Tibial artery (tissue), 4 donors: ENCODE data around the gene KRT79.

ENCODE experiments used
- DNase-seq, 2 donors: peaks; one replicate each; pipeline ENCODE4 v3.0.0-alpha.2; 2019
- H3K27ac ChIP-seq, 2 donors: fragments of 200-600 bp; sonication (generic) in 1 of 2; 1 replicate in 1 of 2; 2 replicates in 1 of 2; pipeline ENCODE4 v1.5.1; 2018 to 2019; ENCODE audit warnings: mild to moderate bottlenecking in 1 of 2
- H3K27me3 ChIP-seq, 2 donors: fragments of 200-600 bp; sonication (generic) in 1 of 2; one replicate each; pipeline versions ENCODE4 v1.5.1 to v1.6.0; 2016 to 2019
- H3K36me3 ChIP-seq, 3 donors: fragments of 200-600 bp; sonication (generic) in 2 of 3; one replicate each; pipeline ENCODE4 v1.5.1; 2016 to 2019; ENCODE audit warnings: mild to moderate bottlenecking in 2 of 3
- H3K4me1 ChIP-seq, 4 donors: fragments of 200-600 bp; sonication (generic) in 2 of 4; 1 replicate in 3 of 4; 2 replicates in 1 of 4; pipeline ENCODE4 v1.5.1; 2016 to 2019
- H3K4me3 ChIP-seq, 2 donors: fragments of 200-600 bp; sonication (generic) in 1 of 2; 1 replicate in 1 of 2; 2 replicates in 1 of 2; pipeline ENCODE4 v1.5.1; 2018 to 2019; ENCODE audit warnings: mild to moderate bottlenecking in 2 of 2
- H3K9me3 ChIP-seq, 3 donors: fragments of 200-600 bp; sonication (generic) in 1 of 3; one replicate each; pipeline ENCODE4 v1.5.1; 2016 to 2019
- CTCF ChIP-seq, 2 experiments: fragments of 200-600 bp in 1 of 2; fragments of 450-650 bp in 1 of 2; IDR thresholded peaks; one replicate each; pipeline ENCODE4 v1.5.1; 2017 to 2019; ENCODE audit warnings: antibody characterized with exemption in 2 of 2, mild to moderate bottlenecking in 1 of 2, moderate library complexity in 1 of 2
- intact Hi-C: fragments of 100-400 bp; cut with DNase I; formaldehyde crosslinking; loops from one replicate; pipeline ENCODE4 v1.15.0; 2023; ENCODE audit warnings: low total_unique reads

KRT79 gene

GRCh38 chr12:52809166-52809565 is 24.9 kb downstream of the KRT79 start:
- no peaks in the 10 kb centered on the region for H3K36me3 ChIP-seq
- no peak overlapping the region for H3K27ac ChIP-seq
- TF ChIP-seq CTCF (IDR thresholded peaks at IDR 0.05), result no peak
- DNase-seq, result no peak
- intact Hi-C loops, result no loop called here
- peaks cover 0 to 6% of the 10 kb centered on the region in 2 donors for H3K27me3 ChIP-seq
- H3K4me3 ChIP-seq, result no peak overlapping the region
- no peaks in the 10 kb centered on the region for H3K9me3 ChIP-seq
- H3K4me1 ChIP-seq, result no peaks in the 10 kb centered on the region

- Histone ChIP-seq H3K27me3 (peaks cover 0 to 6% of the 10 kb centered on the region in 2 donors), H3K4me3 (no peak overlapping the region), H3K36me3 (no peaks in the 10 kb centered on the region), H3K27ac (no peak overlapping the region), H3K9me3 (no peaks in the 10 kb centered on the region), H3K4me1 (no peaks in the 10 kb centered on the region)
- DNase-seq, result no peak
- intact Hi-C loops, result no loop called here
- TF ChIP-seq CTCF (IDR thresholded peaks at IDR 0.05), result no peak
These were observed 25.4 kb downstream of the KRT79 start for GRCh38 chr12:52808573-52809160.

- no peak for TF ChIP-seq CTCF (IDR thresholded peaks at IDR 0.05)
- DNase-seq, result no peak
- intact Hi-C loops, result no loop called here
- Histone ChIP-seq H3K4me3 (no peak overlapping the region), H3K4me1 (no peaks in the 10 kb centered on the region), H3K9me3 (no peaks in the 10 kb centered on the region), H3K27me3 (peaks cover 0 to 6% of the 10 kb centered on the region in 2 donors), H3K36me3 (no peaks in the 10 kb centered on the region), H3K27ac (no peak overlapping the region)
These were observed 26.3 kb downstream of the KRT79 start for GRCh38 chr12:52807544-52808470.

- no peaks in the 10 kb centered on the region for H3K9me3 ChIP-seq
- H3K27ac ChIP-seq, result no peak overlapping the region
- no peak overlapping the region for H3K4me3 ChIP-seq
- H3K4me1 ChIP-seq, result no peaks in the 10 kb centered on the region
- H3K36me3 ChIP-seq, result no peaks in the 10 kb centered on the region
- H3K27me3 ChIP-seq, result peaks cover 0 to 6% of the 10 kb centered on the region in 2 donors
- no peak for DNase-seq
- no peak for TF ChIP-seq CTCF (IDR thresholded peaks at IDR 0.05)
- intact Hi-C loops, result no loop called here
These were observed 27.1 kb downstream of the KRT79 start for GRCh38 chr12:52806821-52807543.

GRCh38 chr12:52806169-52806811 is 27.8 kb downstream of the KRT79 start:
- intact Hi-C loops, result no loop called here
- Histone ChIP-seq H3K9me3 (no peaks in the 10 kb centered on the region), H3K4me3 (no peak overlapping the region), H3K27ac (no peak overlapping the region), H3K4me1 (no peaks in the 10 kb centered on the region), H3K27me3 (peaks cover 0 to 6% of the 10 kb centered on the region in 2 donors), H3K36me3 (no peaks in the 10 kb centered on the region)
- no peak for DNase-seq
- TF ChIP-seq CTCF (IDR thresholded peaks at IDR 0.05), result no peak
